ENCODE measurements around the gene DOCK9. TPM values are rescaled to one million over a fixed set of nuclear protein-coding genes. Genes with fewer than 3 reads are reported as not detected.

The DOCK9 gene
- total RNA-seq, 1 donor from 2014 or later: 339 TPM

- peaks cover 14% of the 10 kb centered on the region for H3K27me3 Mint-ChIP-seq (ENCODE audit: unreplicated experiment)
- no peak for TF ChIP-seq CTCF (IDR thresholded peaks at IDR 0.05; ENCODE audit: unreplicated experiment)
- peaks cover 69% of the 10 kb centered on the region for H3K36me3 Mint-ChIP-seq (ENCODE audit: low read depth, unreplicated experiment)
- no peak overlapping the region for H3K4me3 Mint-ChIP-seq (ENCODE audit: unreplicated experiment)
- H3K9me3 Mint-ChIP-seq (ENCODE audit: unreplicated experiment): no peaks in the 10 kb centered on the region
- no peak overlapping the region for H3K27ac Mint-ChIP-seq (ENCODE audit: unreplicated experiment)
- H3K4me1 Mint-ChIP-seq (ENCODE audit: unreplicated experiment): peaks cover 7% of the 10 kb centered on the region
- DNase-seq (ENCODE audit: low spot score): no peak
Observed at GRCh38 chr13:98856983-98857382, 120.9 kb downstream of the DOCK9 start.

DNA sequence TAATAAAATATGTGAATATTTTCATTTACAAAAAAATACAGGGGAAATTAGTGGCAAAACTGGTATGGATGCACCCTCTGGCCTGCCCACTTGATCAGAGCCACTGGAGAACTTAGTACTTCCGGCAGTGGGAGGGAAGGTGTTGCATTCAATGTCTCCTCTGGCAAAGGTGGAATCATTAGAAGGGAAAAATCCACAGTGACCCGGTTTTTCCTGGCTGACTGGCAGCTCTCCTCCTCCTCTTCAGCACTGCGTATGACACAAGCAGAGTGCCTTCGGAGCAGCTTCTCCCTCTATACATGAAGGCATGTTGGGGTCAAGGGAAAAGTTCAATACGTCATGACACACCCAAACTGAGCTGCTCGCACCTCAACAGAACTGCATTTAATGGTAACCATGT is 123.4 kb downstream of the DOCK9 start:
- no peak for TF ChIP-seq CTCF (IDR thresholded peaks at IDR 0.05; ENCODE audit: unreplicated experiment)
- no peak overlapping the region for H3K27ac Mint-ChIP-seq (ENCODE audit: unreplicated experiment)
- H3K4me3 Mint-ChIP-seq (ENCODE audit: unreplicated experiment): peak overlapping the region; percentile 44
- DNase-seq (ENCODE audit: low spot score): no peak
- H3K9me3 Mint-ChIP-seq (ENCODE audit: unreplicated experiment): no peaks in the 10 kb centered on the region
- H3K36me3 Mint-ChIP-seq (ENCODE audit: low read depth, unreplicated experiment): peaks cover 64% of the 10 kb centered on the region
- peaks cover 4% of the 10 kb centered on the region for H3K4me1 Mint-ChIP-seq (ENCODE audit: unreplicated experiment)
- H3K27me3 Mint-ChIP-seq (ENCODE audit: unreplicated experiment): peaks cover 14% of the 10 kb centered on the region

DNA sequence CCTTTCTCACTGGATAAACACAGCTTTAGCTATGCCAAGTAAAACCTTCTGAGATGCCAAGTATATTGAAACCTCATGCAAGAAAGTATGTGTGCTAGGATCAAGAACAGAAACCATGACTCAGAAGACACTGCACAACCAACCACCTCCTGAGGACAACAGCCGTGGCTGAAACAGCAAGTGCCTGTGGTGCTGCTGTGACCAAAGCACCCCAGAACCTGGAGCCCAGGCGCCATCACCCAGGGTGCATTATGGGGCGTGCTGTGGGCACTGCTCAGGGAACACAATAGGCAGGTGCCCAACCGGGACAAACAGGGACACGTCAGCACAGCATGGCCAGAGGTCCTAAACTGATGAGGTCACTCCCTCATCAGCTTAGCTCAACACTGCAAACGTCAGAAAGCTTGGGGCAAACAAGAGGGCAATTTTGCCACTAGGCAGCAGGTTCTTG is 124.1 kb downstream of the DOCK9 start:
- Mint-ChIP-seq H3K4me3 (ENCODE audit: unreplicated experiment) (no peak overlapping the region), H3K4me1 (ENCODE audit: unreplicated experiment) (peaks cover 4% of the 10 kb centered on the region), H3K36me3 (ENCODE audit: low read depth, unreplicated experiment) (peaks cover 62% of the 10 kb centered on the region), H3K27me3 (ENCODE audit: unreplicated experiment) (peaks cover 9% of the 10 kb centered on the region), H3K9me3 (ENCODE audit: unreplicated experiment) (no peaks in the 10 kb centered on the region), H3K27ac (ENCODE audit: unreplicated experiment) (no peak overlapping the region)
- no peak for DNase-seq (ENCODE audit: low spot score)
- TF ChIP-seq CTCF (IDR thresholded peaks at IDR 0.05; ENCODE audit: unreplicated experiment): no peak

GRCh38 chr13:98851276-98851675 is 126.6 kb downstream of the DOCK9 start:
- Mint-ChIP-seq H3K27me3 (ENCODE audit: unreplicated experiment) (peaks cover 3% of the 10 kb centered on the region), H3K4me1 (ENCODE audit: unreplicated experiment) (peaks cover 14% of the 10 kb centered on the region), H3K27ac (ENCODE audit: unreplicated experiment) (no peak overlapping the region), H3K36me3 (ENCODE audit: low read depth, unreplicated experiment) (peaks cover 58% of the 10 kb centered on the region), H3K9me3 (ENCODE audit: unreplicated experiment) (no peaks in the 10 kb centered on the region), H3K4me3 (ENCODE audit: unreplicated experiment) (peak overlapping the region; percentile 42)
- TF ChIP-seq CTCF (IDR thresholded peaks at IDR 0.05; ENCODE audit: unreplicated experiment): no peak
- DNase-seq (ENCODE audit: low spot score): no peak

DNA sequence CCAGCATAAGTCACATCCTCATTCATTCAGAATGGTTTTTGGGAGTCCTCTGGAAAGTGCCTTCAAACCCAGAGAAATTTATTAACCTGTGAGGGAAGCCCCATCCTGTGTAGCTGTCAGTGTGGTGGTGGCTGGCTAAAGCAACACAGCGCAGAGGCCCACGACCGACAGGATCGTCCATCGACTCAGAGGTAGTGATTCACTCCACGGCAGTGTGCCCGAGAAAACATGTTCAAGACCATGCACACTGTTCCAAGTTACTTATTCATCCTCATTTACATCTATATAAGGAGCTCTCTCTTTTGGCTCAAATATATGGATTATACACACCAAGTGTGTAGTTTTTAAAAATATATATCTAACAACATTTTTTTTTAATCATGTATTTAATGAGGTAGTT is 129.1 kb downstream of the DOCK9 start:
- Mint-ChIP-seq H3K4me3 (ENCODE audit: unreplicated experiment) (no peak overlapping the region), H3K27me3 (ENCODE audit: unreplicated experiment) (peaks cover 6% of the 10 kb centered on the region), H3K4me1 (ENCODE audit: unreplicated experiment) (peaks cover 14% of the 10 kb centered on the region), H3K27ac (ENCODE audit: unreplicated experiment) (no peak overlapping the region), H3K9me3 (ENCODE audit: unreplicated experiment) (no peaks in the 10 kb centered on the region), H3K36me3 (ENCODE audit: low read depth, unreplicated experiment) (peaks cover 57% of the 10 kb centered on the region)
- no peak for DNase-seq (ENCODE audit: low spot score)
- no peak for TF ChIP-seq CTCF (IDR thresholded peaks at IDR 0.05; ENCODE audit: unreplicated experiment)

Measured in endothelial cell (in vitro differentiated cells).